Activated naive CD8-positive, alpha-beta T cell treated with anti-CD3 and anti-CD28 coated beads, Interleukin-2, amount 50 U/mL, for 16 hours (primary cell): ENCODE data around the gene RNU1-4.
"Not testable (repeated sequence)": the region's sequence is repeated elsewhere in the genome, so short reads cannot be mapped to it uniquely, and the experiment has no call there.

Source experiments
- DNase-seq: peaks from one replicate; pipeline ENCODE4 v3.0.0-alpha.2; 2020; ENCODE audit warnings: low read depth, low spot score

RNU1-4 gene

GRCh38 chr1:16766689-16767256, 26.5 kb downstream of the RNU1-4 start:
- not testable (repeated sequence) for DNase-seq

- not testable (repeated sequence) for DNase-seq
These were observed 29.9 kb downstream of the RNU1-4 start for GRCh38 chr1:16770139-16770759.

DNA sequence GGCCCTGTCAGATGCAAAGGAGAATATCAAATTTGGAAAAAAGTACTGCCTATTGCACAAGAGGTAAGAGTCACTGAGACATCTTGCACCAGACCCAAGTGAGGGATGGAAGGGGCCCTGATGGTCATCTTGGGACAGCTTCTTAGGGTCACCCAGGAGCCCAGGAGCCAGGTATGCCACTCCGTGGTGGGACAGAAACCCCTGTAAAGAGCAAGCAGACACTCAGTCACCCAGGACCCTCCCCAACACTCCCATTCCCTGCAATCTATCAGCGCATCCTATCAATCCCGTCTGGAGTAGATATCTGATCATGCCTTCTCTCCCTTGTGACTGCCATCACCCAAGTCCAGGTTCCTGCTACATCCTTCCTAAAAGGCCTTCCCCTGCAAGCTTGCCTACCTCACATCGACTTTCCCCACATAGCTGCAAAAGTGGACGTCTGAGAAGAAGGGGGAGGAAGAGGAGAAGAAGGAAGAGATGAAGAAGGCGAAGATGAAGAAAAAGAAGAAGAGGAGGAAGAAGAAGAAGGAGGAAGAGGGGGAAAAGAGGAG, 30.7 kb downstream of the RNU1-4 start:
- not testable (repeated sequence) for DNase-seq

GRCh38 chr1:16772275-16773204, 32.2 kb downstream of the RNU1-4 start:
- not testable (repeated sequence) for DNase-seq

- not testable (repeated sequence) for DNase-seq
These were observed 32.9 kb downstream of the RNU1-4 start for GRCh38 chr1:16773205-16773596.

GRCh38 chr1:16773723-16774122, 33.4 kb downstream of the RNU1-4 start:
- not testable (repeated sequence) for DNase-seq

- DNase-seq, result not testable (repeated sequence)
These were observed 34.5 kb downstream of the RNU1-4 start for GRCh38 chr1:16774773-16775172.

GRCh38 chr1:16775290-16775689, 35.0 kb downstream of the RNU1-4 start:
- not testable (repeated sequence) for DNase-seq

DNA sequence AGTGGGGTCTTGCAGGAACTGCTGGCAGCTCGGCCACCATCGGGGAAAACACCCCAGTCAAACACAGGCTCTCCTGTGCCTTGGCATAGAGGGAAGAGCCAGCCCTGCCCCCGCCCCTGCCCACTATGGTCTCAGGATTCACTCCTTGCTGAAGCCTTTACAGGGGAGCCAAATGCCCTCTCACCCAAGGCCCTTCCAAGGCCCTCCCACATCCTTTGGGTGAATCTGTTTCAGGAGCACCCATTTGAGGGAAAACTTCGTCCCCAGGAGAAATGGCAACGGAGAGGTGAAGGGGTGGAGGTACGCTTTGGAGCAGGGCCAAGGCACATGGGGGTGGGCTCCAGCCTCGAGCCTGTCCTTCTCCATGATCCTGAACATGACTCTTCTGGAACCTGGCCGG, 35.9 kb downstream of the RNU1-4 start:
- not testable (repeated sequence) for DNase-seq

DNA sequence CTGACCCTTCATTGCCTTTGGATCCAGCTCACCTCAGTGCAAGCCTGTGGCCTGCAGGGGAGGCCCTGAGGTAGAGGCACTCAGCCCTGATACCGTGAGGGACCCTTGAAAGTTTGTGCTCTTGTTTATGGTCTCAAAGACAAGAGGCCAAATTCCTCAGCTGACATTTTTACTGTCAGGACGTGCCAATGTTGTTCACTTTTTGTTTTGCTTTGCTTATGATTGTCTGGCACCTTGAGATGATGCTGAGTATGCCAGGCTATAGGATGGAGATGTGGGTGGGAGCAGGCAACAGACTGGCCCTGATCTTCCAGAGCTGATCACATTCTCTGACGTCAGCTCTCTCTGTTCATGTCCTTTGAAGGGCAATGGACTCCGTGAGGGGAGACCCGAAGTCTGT, 36.5 kb downstream of the RNU1-4 start:
- DNase-seq, result not testable (repeated sequence)

- DNase-seq, result not testable (repeated sequence)
These were observed 37.5 kb downstream of the RNU1-4 start for GRCh38 chr1:16777821-16778220.

- not testable (repeated sequence) for DNase-seq
These were observed 39.2 kb downstream of the RNU1-4 start for GRCh38 chr1:16779525-16779924.

GRCh38 chr1:16781033-16781432, 40.7 kb downstream of the RNU1-4 start:
- not testable (repeated sequence) for DNase-seq

- DNase-seq, result not testable (repeated sequence)
These were observed 41.3 kb downstream of the RNU1-4 start for GRCh38 chr1:16781625-16782024.

- not testable (repeated sequence) for DNase-seq
These were observed 44.6 kb downstream of the RNU1-4 start for GRCh38 chr1:16784955-16785354.

DNA sequence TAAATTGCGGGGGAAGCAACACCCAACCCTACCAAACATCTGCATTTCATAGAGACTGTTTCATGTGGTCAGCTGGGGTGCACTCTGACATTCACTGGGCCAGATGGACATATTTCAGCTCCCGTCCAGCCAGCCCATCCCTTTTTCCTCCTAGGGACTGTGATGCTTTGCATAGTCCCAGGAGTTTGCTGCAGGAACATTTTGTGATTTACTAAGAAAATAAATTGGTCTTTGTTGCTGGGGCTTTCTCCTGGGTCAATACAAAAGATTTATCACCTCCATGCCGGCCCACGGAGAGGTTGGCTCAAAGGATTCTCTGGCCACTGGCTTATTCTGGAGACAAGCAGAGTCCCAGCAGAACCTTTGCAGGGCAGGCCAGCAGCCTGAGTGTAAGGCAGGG, 46.0 kb downstream of the RNU1-4 start:
- DNase-seq, result not testable (repeated sequence)

GRCh38 chr1:16787175-16787574, 46.9 kb downstream of the RNU1-4 start:
- not testable (repeated sequence) for DNase-seq

- DNase-seq, result not testable (repeated sequence)
These were observed 47.4 kb downstream of the RNU1-4 start for GRCh38 chr1:16787711-16788110.
